Stomach (tissue), 4 donors: ENCODE data around the gene USP34.

Experiments used
- POLR2A ChIP-seq, 4 donors: fragments of 450-650 bp; IDR thresholded peaks; one replicate each; pipeline ENCODE4 v1.6.1; 2016; ENCODE audit warnings: antibody characterized with exemption in 4 of 4, control low read depth in 2 of 4, mild to moderate bottlenecking in 1 of 4, moderate library complexity in 1 of 4
- POLR2AphosphoS5 ChIP-seq, 3 donors: sonication (generic); formaldehyde crosslinking; IDR thresholded peaks; one replicate each; pipeline ENCODE4 v1.6.1; 2016; ENCODE audit warnings: antibody characterized with exemption in 3 of 3
- TF ChIP-seq, protein P1 (sequence below), 7 experiments: fragments of 450-650 bp in 4 of 7; fragments of 200-600 bp in 3 of 7; sonication (generic) in 3 of 7; IDR thresholded peaks; one replicate each; pipeline ENCODE4 v1.5.1; 2016 to 2019; ENCODE audit warnings: antibody characterized with exemption in 7 of 7, control low read depth in 2 of 7, mild to moderate bottlenecking in 1 of 7

DNA sequence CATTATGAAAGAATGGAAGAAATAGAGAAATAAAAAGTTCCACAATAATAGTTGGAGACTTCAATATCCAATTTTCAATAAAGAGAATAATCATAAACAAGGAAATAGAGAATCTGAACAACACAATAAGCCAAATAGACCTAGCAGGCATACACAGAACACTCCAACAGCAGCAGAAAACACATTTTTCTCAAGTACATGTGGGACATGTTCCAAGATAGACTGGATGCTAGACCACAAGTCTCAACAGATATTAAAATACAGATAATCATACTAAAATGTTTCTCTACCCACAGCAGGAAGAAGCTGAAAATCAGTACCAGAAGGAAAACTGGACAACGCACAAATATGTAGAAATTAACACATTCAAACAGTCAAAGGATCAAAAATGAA is 113.9 kb downstream of the USP34 start:
- TF ChIP-seq, protein P1, sequence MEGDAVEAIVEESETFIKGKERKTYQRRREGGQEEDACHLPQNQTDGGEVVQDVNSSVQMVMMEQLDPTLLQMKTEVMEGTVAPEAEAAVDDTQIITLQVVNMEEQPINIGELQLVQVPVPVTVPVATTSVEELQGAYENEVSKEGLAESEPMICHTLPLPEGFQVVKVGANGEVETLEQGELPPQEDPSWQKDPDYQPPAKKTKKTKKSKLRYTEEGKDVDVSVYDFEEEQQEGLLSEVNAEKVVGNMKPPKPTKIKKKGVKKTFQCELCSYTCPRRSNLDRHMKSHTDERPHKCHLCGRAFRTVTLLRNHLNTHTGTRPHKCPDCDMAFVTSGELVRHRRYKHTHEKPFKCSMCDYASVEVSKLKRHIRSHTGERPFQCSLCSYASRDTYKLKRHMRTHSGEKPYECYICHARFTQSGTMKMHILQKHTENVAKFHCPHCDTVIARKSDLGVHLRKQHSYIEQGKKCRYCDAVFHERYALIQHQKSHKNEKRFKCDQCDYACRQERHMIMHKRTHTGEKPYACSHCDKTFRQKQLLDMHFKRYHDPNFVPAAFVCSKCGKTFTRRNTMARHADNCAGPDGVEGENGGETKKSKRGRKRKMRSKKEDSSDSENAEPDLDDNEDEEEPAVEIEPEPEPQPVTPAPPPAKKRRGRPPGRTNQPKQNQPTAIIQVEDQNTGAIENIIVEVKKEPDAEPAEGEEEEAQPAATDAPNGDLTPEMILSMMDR (IDR thresholded peaks at IDR 0.05): no peak
- TF ChIP-seq POLR2A (IDR thresholded peaks at IDR 0.05): no peak
- TF ChIP-seq POLR2AphosphoS5 (IDR thresholded peaks at IDR 0.05): no peak
